Measurements from ENCODE around the gene NTPCR.
"Not testable (repeated sequence)": the region's sequence is repeated elsewhere in the genome, so short reads cannot be mapped to it uniquely, and the experiment has no call there.

Gene NTPCR

DNA sequence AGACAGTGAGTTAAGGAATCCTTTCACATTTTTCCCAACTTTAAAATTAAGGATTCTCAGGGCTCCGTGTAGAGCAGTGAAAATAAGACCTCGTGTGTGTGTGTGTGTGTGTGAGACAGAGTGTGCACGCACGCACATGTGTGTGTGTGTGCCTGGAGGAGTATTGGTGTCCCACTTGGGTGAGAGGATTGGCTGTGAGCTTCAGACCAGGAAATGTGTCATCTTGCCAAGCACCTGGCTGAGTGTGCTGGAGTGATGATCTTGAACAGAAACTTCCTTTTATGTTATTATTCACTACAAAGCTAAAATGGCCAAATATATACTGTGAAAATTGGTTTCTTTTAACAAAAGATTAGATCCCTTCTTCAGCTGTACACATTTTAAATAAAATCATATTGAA is 35.2 kb upstream of the NTPCR start:
- TF ChIP-seq, protein P1, sequence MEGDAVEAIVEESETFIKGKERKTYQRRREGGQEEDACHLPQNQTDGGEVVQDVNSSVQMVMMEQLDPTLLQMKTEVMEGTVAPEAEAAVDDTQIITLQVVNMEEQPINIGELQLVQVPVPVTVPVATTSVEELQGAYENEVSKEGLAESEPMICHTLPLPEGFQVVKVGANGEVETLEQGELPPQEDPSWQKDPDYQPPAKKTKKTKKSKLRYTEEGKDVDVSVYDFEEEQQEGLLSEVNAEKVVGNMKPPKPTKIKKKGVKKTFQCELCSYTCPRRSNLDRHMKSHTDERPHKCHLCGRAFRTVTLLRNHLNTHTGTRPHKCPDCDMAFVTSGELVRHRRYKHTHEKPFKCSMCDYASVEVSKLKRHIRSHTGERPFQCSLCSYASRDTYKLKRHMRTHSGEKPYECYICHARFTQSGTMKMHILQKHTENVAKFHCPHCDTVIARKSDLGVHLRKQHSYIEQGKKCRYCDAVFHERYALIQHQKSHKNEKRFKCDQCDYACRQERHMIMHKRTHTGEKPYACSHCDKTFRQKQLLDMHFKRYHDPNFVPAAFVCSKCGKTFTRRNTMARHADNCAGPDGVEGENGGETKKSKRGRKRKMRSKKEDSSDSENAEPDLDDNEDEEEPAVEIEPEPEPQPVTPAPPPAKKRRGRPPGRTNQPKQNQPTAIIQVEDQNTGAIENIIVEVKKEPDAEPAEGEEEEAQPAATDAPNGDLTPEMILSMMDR (IDR thresholded peaks at IDR 0.05; ENCODE audit: borderline replicate concordance, insufficient read depth, low read depth, low read length): no peak
- H3K4me3 ChIP-seq (ENCODE audit: low read depth, low read length): no peak overlapping the region

DNA sequence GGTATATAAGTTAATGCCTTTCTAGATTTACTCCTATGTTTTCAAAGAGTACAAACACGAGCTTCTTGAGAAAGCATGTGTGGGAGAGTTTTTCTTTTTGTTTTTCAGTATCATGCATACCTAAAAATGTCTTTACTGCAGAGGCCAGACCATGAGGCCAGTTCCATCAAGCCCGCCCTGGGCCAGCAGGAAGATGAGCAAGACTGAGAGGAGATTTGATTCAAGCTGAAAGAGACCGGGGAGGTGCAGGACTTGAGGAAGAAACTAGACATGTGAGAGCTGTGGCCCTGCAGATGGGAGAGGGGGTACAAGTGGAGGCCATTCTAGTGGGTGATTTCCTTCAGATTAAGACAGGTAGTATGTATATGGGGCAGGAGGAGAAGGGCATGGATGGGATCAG is 33.4 kb upstream of the NTPCR start:
- TF ChIP-seq, protein P1 (IDR thresholded peaks at IDR 0.05; ENCODE audit: borderline replicate concordance, insufficient read depth, low read depth, low read length): no peak
- H3K4me3 ChIP-seq (ENCODE audit: low read depth, low read length): no peak overlapping the region

DNA sequence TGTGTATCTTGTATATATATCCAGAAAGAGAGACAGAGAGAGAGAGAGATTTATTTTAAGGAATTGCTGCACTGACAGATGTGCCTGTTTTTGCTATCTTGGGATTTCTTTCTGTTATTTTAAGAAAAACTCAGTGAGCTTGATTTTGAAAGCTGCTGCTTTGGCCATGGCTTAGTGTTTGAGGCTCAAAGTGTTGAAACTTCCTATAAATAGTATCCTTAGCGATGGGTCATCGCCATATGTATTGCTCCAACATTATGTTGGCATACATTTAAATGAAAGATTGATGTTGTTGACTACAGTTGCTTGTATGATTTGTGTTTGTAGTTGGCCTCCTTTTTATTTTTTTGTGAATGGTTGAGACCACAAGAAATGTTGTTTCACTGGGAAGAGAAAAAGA is 29.0 kb upstream of the NTPCR start:
- no peak overlapping the region for H3K4me3 ChIP-seq (ENCODE audit: low read depth, low read length)
- TF ChIP-seq, protein P1 (IDR thresholded peaks at IDR 0.05; ENCODE audit: borderline replicate concordance, insufficient read depth, low read depth, low read length): no peak

DNA sequence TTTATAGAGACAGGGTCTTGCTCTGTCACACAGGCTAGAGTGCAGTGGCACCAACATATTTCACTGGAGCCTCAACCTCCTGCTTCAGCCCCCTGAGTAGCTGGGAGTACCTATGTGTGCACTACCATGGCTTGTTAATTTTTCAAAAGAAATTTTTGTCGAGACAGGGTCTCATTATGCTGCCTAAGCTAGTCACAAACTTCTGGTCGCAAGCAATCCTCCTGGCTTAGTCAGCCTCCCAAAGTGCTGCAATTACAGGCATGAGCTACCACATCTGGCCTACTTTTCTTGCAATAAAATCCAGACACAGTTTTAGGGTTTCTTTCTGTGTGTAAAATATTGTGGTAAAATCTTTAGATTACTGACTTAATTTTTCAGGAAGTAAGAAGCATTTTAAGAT is 27.9 kb upstream of the NTPCR start:
- TF ChIP-seq, protein P1 (IDR thresholded peaks at IDR 0.05; ENCODE audit: borderline replicate concordance, insufficient read depth, low read depth, low read length): no peak
- H3K4me3 ChIP-seq (ENCODE audit: low read depth, low read length): no peak overlapping the region

DNA sequence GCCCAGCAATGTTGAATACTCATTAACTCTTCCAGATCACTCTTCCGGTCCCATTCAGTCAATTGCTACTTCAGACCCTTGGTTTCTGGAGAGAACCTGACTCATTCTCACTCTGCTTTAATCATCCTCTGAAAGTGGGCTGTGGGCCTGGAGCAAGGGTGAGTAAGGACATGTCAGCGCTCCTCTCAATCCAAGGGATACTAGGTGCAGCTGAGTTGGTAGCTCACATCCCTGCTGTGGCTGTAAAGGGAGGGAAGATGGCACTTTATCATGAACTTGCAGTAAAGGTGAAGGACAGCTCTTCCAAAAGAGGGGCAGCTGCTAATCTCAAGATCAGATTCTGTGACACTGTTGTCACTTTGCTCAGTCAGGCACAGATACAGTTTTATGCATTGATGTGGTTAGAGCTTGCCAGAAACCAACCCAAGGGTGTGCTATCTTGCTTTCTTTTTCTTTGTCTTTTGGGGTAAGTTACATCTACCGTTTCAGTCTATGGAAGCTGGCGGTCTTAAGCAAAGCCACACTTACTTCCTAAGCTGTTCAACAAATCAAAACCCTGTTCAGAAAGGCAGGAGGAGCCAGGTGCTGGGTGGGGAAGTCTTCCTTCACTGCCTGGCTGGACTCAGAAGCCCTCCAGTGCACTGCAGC is 26.5 kb upstream of the NTPCR start:
- TF ChIP-seq, protein P1 (IDR thresholded peaks at IDR 0.05; ENCODE audit: borderline replicate concordance, insufficient read depth, low read depth, low read length): no peak
- no peak overlapping the region for H3K4me3 ChIP-seq (ENCODE audit: low read depth, low read length)

GRCh38 chr1:232924874-232925273 is 25.5 kb upstream of the NTPCR start:
- no peak overlapping the region for H3K4me3 ChIP-seq (ENCODE audit: low read depth, low read length)
- TF ChIP-seq, protein P1 (IDR thresholded peaks at IDR 0.05; ENCODE audit: borderline replicate concordance, insufficient read depth, low read depth, low read length): no peak

GRCh38 chr1:232925421-232926220 is 24.8 kb upstream of the NTPCR start:
- TF ChIP-seq, protein P1 (IDR thresholded peaks at IDR 0.05; ENCODE audit: borderline replicate concordance, insufficient read depth, low read depth, low read length): no peak
- no peak overlapping the region for H3K4me3 ChIP-seq (ENCODE audit: low read depth, low read length)

- not testable (repeated sequence) for H3K4me3 ChIP-seq (ENCODE audit: low read depth, low read length)
These were observed 23.2 kb upstream of the NTPCR start for GRCh38 chr1:232927166-232927565.

Measured in GM12875 (cell line).